Muscle layer of duodenum (tissue), 2 donors: ENCODE data around the gene MED10.

Source experiments
- H3K27ac ChIP-seq: one replicate; pipeline ENCODE4 v1.7.0; 2013; ENCODE audit warnings: mild to moderate bottlenecking, low read length
- H3K27me3 ChIP-seq: one replicate; pipeline ENCODE4 v1.7.0; 2013; ENCODE audit warnings: low read depth, mild to moderate bottlenecking, control low read depth, low read length
- H3K36me3 ChIP-seq, 2 donors: one replicate each; pipeline ENCODE4 v1.7.0; 2013; ENCODE audit warnings: low read length in 2 of 2, control low read depth in 1 of 2, mild to moderate bottlenecking in 1 of 2; ENCODE audit not compliant: insufficient read depth in 2 of 2, control insufficient read depth in 1 of 2
- H3K4me1 ChIP-seq, 2 donors: one replicate each; pipeline ENCODE4 v1.7.0; 2013; ENCODE audit warnings: low read length in 2 of 2, mild to moderate bottlenecking in 2 of 2, control low read depth in 1 of 2, moderate library complexity in 1 of 2; ENCODE audit not compliant: insufficient read depth in 2 of 2, control insufficient read depth in 1 of 2
- H3K4me3 ChIP-seq, 2 donors: one replicate each; pipeline ENCODE4 v1.7.0; 2013; ENCODE audit warnings: low read length in 2 of 2, low read depth in 1 of 2, mild to moderate bottlenecking in 1 of 2
- H3K9me3 ChIP-seq, 2 donors: one replicate each; pipeline ENCODE4 v1.7.0; 2013; ENCODE audit warnings: low read length in 2 of 2, control low read depth in 1 of 2, mild to moderate bottlenecking in 1 of 2; ENCODE audit not compliant: control insufficient read depth in 1 of 2
- donor health status: healthy.

Gene MED10

DNA sequence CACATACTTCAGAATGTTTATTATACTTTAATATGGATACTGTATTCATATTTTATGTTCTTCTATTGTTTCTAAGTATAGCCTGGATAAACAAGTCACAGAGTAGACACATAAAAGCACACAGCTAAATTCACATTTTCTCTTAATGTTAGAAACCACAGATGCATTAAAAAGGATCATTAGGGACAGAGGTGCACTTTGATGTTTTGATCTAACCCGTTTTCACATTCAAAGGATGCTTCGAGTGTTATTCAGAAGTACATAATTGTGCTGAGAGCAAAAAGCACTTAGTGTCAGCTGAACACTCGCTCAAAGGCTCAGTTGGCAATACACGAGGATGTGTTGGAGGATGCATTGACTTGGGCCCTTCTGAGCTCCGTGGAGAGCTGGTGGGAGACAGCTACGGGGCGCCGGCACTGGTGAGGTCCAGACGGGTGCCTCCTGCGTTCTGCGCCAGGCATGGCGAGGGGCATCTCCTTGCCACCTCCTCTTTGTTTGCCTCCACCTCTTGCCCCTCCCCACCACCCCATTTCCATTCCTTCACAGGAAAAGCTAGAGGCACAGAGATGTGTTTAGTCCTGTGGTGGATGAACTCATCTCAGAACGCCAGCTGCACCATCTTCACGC, 35.5 kb downstream of the MED10 start:
- Histone ChIP-seq H3K4me1 (no peaks in the 10 kb centered on the region), H3K27ac (no peak overlapping the region), H3K36me3 (no peaks in the 10 kb centered on the region), H3K9me3 (no peaks in the 10 kb centered on the region), H3K4me3 (no peak overlapping the region), H3K27me3 (no peaks in the 10 kb centered on the region)

DNA sequence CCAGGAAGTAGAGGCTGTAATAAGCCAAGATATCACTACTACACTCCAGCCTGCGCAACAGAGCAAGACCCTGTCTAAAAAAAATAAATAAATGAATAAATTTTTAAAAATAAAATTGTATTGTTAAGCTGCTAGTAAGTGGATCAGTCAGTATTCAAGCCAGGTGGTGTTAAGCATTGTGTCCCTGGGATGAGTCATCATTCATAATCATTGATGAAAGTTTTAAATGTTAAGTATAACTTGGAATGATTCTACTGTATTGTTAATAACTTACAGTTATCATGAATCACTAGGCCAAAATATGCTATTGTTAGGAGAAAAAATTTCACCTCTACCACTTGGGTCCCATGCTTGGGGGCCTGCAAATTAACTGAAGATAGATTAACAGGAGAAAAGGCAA, 38.2 kb downstream of the MED10 start:
- Histone ChIP-seq H3K27me3 (no peaks in the 10 kb centered on the region), H3K4me1 (no peaks in the 10 kb centered on the region), H3K9me3 (no peaks in the 10 kb centered on the region), H3K27ac (no peak overlapping the region), H3K36me3 (peaks cover 0 to 3% of the 10 kb centered on the region in 2 donors), H3K4me3 (no peak overlapping the region)

DNA sequence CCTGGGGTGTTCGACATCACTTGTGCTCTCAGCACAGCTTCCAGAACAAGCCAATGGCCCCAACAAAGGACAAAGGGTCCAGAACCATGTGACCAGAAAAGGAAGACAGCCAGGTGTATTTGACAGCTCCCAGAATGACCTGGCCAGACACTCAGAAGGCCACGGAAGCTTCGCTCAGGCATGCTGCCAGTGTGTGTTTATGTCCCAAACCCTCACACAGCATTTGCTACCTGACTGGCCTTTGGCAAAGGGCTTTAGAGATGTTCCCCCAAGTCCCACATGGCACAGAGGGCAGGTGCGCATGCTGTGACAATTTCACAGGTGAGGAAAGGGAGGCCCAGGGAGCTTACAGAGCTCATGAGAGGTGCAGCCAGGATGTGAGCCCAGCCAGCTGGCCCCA, 39.5 kb downstream of the MED10 start:
- Histone ChIP-seq H3K4me3 (no peak overlapping the region), H3K9me3 (no peaks in the 10 kb centered on the region), H3K27ac (no peak overlapping the region), H3K36me3 (peaks cover 0 to 11% of the 10 kb centered on the region in 2 donors), H3K4me1 (no peaks in the 10 kb centered on the region), H3K27me3 (no peaks in the 10 kb centered on the region)

DNA sequence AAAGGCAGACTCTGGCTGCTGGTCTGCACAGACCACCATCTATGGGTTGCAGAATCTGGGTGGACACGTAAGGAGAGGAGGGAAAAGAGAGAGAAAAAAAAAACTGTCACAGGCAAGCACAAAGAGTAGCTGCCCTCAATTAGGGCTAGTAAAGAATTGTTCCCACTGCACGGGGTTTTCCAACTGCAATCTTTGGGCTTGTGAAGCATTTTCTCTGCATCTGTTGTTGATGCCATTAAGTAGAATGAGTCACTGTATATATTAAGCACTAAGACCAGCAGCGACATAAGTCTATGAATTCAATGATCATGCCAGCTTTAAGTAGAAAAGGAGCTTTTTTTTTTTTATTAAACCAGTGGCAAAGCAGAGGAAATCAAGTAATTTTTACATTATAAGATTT, 40.2 kb downstream of the MED10 start:
- Histone ChIP-seq H3K36me3 (peaks cover 0 to 11% of the 10 kb centered on the region in 2 donors), H3K27ac (no peak overlapping the region), H3K4me3 (no peak overlapping the region), H3K9me3 (no peaks in the 10 kb centered on the region), H3K27me3 (no peaks in the 10 kb centered on the region), H3K4me1 (no peaks in the 10 kb centered on the region)

DNA sequence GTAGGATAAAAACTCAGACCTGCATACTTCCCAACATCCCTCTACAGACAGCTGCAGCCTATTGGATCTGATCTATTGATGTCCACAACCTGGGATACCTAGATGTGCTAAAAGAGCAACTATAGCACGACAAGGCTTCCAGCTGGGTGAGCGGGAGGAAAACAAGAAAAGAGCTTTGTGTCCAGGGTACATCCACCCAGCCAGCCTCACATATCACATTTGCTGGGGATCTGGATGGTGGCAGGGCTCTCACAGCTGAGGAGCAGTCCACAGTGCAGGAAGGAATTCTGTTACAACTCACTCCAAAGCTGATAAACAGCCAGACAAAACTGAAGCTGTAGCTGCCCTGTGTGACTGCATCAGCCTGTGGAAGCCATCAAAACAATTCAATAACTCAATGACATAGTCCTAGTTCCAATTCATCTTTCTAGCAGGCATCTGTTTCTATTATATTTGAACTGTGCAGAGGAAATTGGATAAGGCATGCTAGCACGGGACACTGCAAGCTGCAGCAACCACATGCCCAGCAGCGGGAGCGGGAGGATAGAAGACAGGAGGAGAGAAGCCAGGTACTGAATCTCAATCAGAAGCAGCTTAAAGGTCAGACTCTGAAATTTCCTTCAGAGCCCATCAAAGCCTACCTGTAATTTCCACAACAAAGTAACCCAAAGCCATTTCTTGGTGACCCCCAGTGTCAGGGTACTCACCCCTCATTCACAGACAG, 45.0 kb downstream of the MED10 start:
- H3K27me3 ChIP-seq: no peaks in the 10 kb centered on the region
- no peak overlapping the region for H3K27ac ChIP-seq
- no peaks in the 10 kb centered on the region for H3K4me1 ChIP-seq
- H3K36me3 ChIP-seq: peaks cover 0 to 38% of the 10 kb centered on the region in 2 donors
- no peak overlapping the region for H3K4me3 ChIP-seq
- H3K9me3 ChIP-seq: peaks cover 0 to 19% of the 10 kb centered on the region in 2 donors

DNA sequence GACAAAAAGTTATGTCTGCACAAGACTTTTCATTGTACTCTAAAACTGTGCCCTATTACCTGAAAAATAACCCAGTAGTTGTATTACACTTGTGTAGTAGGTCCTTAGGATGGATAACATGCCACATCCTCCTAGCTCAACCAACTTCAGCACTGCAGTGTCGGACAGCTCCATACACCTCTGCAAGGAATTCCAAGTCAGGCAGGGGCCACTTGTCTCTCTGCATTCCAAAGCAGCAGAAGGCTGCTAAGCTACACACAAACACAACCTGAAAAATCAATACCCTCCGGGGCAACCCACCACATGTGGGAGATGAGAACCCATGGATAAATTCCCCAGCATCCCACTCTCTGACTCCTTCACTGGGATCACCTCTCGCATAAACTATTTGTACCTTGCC, 50.2 kb downstream of the MED10 start:
- no peak overlapping the region for H3K27ac ChIP-seq
- no peak overlapping the region for H3K4me3 ChIP-seq
- H3K4me1 ChIP-seq: no peaks in the 10 kb centered on the region
- peaks cover 0 to 27% of the 10 kb centered on the region in 2 donors for H3K36me3 ChIP-seq
- H3K9me3 ChIP-seq: peaks cover 0 to 19% of the 10 kb centered on the region in 2 donors
- H3K27me3 ChIP-seq: no peaks in the 10 kb centered on the region

DNA sequence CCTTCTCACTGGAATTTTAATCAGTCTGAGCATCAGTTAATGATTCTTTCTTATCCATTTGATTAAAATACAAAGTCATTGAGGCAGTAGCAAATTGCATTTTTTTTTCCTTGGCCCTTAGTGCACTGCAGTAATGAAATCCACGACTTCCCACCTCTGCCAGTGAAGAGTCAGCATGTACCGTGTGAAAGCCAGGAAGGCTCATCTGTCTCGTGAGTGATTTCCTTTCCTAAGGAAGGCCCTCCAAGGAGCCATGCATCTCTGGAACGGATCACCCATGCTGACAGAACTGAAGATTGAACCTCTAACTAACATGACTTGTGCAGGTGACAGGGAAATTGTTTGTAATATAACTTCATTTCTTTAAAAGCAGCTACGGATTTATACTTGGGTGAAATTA, 51.6 kb downstream of the MED10 start:
- Histone ChIP-seq H3K36me3 (peaks cover 0 to 16% of the 10 kb centered on the region in 2 donors), H3K4me3 (no peak overlapping the region), H3K27me3 (no peaks in the 10 kb centered on the region), H3K9me3 (peaks cover 0 to 19% of the 10 kb centered on the region in 2 donors), H3K27ac (no peak overlapping the region), H3K4me1 (no peaks in the 10 kb centered on the region)

DNA sequence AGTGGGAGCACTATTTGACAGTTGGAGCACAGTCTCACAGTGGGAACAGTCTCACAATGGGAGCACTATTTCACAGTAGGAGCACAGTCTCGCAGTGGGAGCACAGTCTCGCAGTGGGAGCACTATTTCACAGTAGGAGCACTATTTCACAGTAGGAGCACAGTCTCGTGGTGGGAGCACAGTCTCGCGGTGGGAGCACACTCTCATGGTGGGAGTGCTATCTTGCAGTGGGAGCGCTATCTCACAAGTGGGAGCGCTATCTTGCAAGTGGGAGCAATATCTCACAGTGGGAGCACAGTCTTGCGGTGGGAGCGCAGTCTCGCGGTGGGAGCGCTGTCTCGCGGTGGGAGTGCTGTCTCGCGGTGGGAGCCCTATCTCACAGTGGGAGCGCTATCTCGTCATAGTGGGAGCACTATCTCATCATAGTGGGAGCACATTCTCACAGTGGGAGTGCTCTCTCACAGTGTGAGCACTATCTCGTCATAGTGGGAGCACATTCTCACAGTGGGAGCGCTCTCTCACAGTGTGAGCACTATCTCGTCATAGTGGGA, 56.1 kb downstream of the MED10 start:
- H3K4me1 ChIP-seq: no peaks in the 10 kb centered on the region

More for the DNA sequence above, 56.1 kb downstream of the MED10 start:
- Histone ChIP-seq H3K27ac (no peak overlapping the region), H3K9me3 (no peaks in the 10 kb centered on the region), H3K27me3 (no peaks in the 10 kb centered on the region), H3K4me3 (no peak overlapping the region), H3K36me3 (no peaks in the 10 kb centered on the region)
